ENCODE results near the gene HDAC2.
A peak's percentile ranks its signal among the peaks of the same experiment; 100 is the strongest.

Gene HDAC2

GRCh38 chr6:113969888-113970804 lies 802 bp downstream of the HDAC2 start:
- Histone ChIP-seq H3K9ac (ENCODE audit: low read depth, low read length) (peak overlapping the region; percentile 99), H3K27me3 (ENCODE audit: insufficient read depth, low read length) (peaks cover 4% of the 10 kb centered on the region; the same call in 1 of the 2 replicates), H3K4me3 (ENCODE audit: low read length) (peak overlapping the region; percentile 96), H3K27ac (ENCODE audit: low read length) (peak overlapping the region; percentile 99), H3K36me3 (ENCODE audit: insufficient read depth, low read depth, low read length) (no peaks in the 10 kb centered on the region), H3K4me1 (ENCODE audit: insufficient read depth, low read length) (peaks cover 21% of the 10 kb centered on the region; the same call in 1 of the 2 replicates), H3K9me3 (ENCODE audit: insufficient read depth, low read depth, low read length) (no peaks in the 10 kb centered on the region)

- Histone ChIP-seq H3K27me3 (ENCODE audit: insufficient read depth, low read length) (peaks cover 4% of the 10 kb centered on the region; the same call in 1 of the 2 replicates), H3K9ac (ENCODE audit: low read depth, low read length) (peak overlapping the region; percentile 99; the same call in 1 of the 2 replicates), H3K9me3 (ENCODE audit: insufficient read depth, low read depth, low read length) (no peaks in the 10 kb centered on the region), H3K4me1 (ENCODE audit: insufficient read depth, low read length) (peaks cover 21% of the 10 kb centered on the region; the same call in 1 of the 2 replicates), H3K36me3 (ENCODE audit: insufficient read depth, low read depth, low read length) (no peaks in the 10 kb centered on the region), H3K4me3 (ENCODE audit: low read length) (peak overlapping the region; percentile 96), H3K27ac (ENCODE audit: low read length) (no peak overlapping the region)
These were observed 2.5 kb downstream of the HDAC2 start for GRCh38 chr6:113968472-113968871.

- H3K27ac ChIP-seq (ENCODE audit: low read length) = no peak overlapping the region
- no peaks in the 10 kb centered on the region for H3K9me3 ChIP-seq (ENCODE audit: insufficient read depth, low read depth, low read length)
- H3K27me3 ChIP-seq (ENCODE audit: insufficient read depth, low read length) = peaks cover 4% of the 10 kb centered on the region; the same call in 1 of the 2 replicates
- H3K36me3 ChIP-seq (ENCODE audit: insufficient read depth, low read depth, low read length) = no peaks in the 10 kb centered on the region
- H3K4me1 ChIP-seq (ENCODE audit: insufficient read depth, low read length) = peaks cover 21% of the 10 kb centered on the region; the same call in 1 of the 2 replicates
- peak overlapping the region; percentile 96 for H3K4me3 ChIP-seq (ENCODE audit: low read length)
- H3K9ac ChIP-seq (ENCODE audit: low read depth, low read length) = peak overlapping the region; percentile 99; the same call in 1 of the 2 replicates
These were observed 3.2 kb downstream of the HDAC2 start for GRCh38 chr6:113967777-113968176.

GRCh38 chr6:113960795-113961194 lies 10.2 kb downstream of the HDAC2 start:
- Histone ChIP-seq H3K27me3 (ENCODE audit: insufficient read depth, low read length) (no peaks in the 10 kb centered on the region), H3K4me3 (ENCODE audit: low read length) (no peak overlapping the region), H3K9ac (ENCODE audit: low read depth, low read length) (no peak overlapping the region), H3K36me3 (ENCODE audit: insufficient read depth, low read depth, low read length) (peaks cover 40% of the 10 kb centered on the region), H3K4me1 (ENCODE audit: insufficient read depth, low read length) (peaks cover 19% of the 10 kb centered on the region), H3K27ac (ENCODE audit: low read length) (no peak overlapping the region), H3K9me3 (ENCODE audit: insufficient read depth, low read depth, low read length) (no peaks in the 10 kb centered on the region)

GRCh38 chr6:113959235-113959634 lies 11.7 kb downstream of the HDAC2 start:
- Histone ChIP-seq H3K4me1 (ENCODE audit: insufficient read depth, low read length) (peaks cover 19% of the 10 kb centered on the region), H3K9me3 (ENCODE audit: insufficient read depth, low read depth, low read length) (no peaks in the 10 kb centered on the region), H3K9ac (ENCODE audit: low read depth, low read length) (no peak overlapping the region), H3K4me3 (ENCODE audit: low read length) (no peak overlapping the region), H3K27me3 (ENCODE audit: insufficient read depth, low read length) (no peaks in the 10 kb centered on the region), H3K36me3 (ENCODE audit: insufficient read depth, low read depth, low read length) (peaks cover 55% of the 10 kb centered on the region), H3K27ac (ENCODE audit: low read length) (no peak overlapping the region)

GRCh38 chr6:113954653-113955052 lies 16.3 kb downstream of the HDAC2 start:
- Histone ChIP-seq H3K27ac (ENCODE audit: low read length) (no peak overlapping the region), H3K9ac (ENCODE audit: low read depth, low read length) (no peak overlapping the region), H3K36me3 (ENCODE audit: insufficient read depth, low read depth, low read length) (peaks cover 96% of the 10 kb centered on the region), H3K4me1 (ENCODE audit: insufficient read depth, low read length) (peaks cover 1% of the 10 kb centered on the region), H3K27me3 (ENCODE audit: insufficient read depth, low read length) (no peaks in the 10 kb centered on the region), H3K9me3 (ENCODE audit: insufficient read depth, low read depth, low read length) (no peaks in the 10 kb centered on the region), H3K4me3 (ENCODE audit: low read length) (no peak overlapping the region)

GRCh38 chr6:113953346-113953745 lies 17.6 kb downstream of the HDAC2 start:
- Histone ChIP-seq H3K9me3 (ENCODE audit: insufficient read depth, low read depth, low read length) (no peaks in the 10 kb centered on the region), H3K4me1 (ENCODE audit: insufficient read depth, low read length) (no peaks in the 10 kb centered on the region), H3K27ac (ENCODE audit: low read length) (no peak overlapping the region), H3K9ac (ENCODE audit: low read depth, low read length) (no peak overlapping the region), H3K36me3 (ENCODE audit: insufficient read depth, low read depth, low read length) (peaks cover 97% of the 10 kb centered on the region), H3K4me3 (ENCODE audit: low read length) (no peak overlapping the region), H3K27me3 (ENCODE audit: insufficient read depth, low read length) (no peaks in the 10 kb centered on the region)

GRCh38 chr6:113949499-113949898 lies 21.4 kb downstream of the HDAC2 start:
- Histone ChIP-seq H3K4me1 (ENCODE audit: insufficient read depth, low read length) (no peaks in the 10 kb centered on the region), H3K4me3 (ENCODE audit: low read length) (no peak overlapping the region), H3K36me3 (ENCODE audit: insufficient read depth, low read depth, low read length) (peaks cover 97% of the 10 kb centered on the region), H3K27me3 (ENCODE audit: insufficient read depth, low read length) (no peaks in the 10 kb centered on the region), H3K27ac (ENCODE audit: low read length) (no peak overlapping the region), H3K9ac (ENCODE audit: low read depth, low read length) (no peak overlapping the region), H3K9me3 (ENCODE audit: insufficient read depth, low read depth, low read length) (no peaks in the 10 kb centered on the region)

- Histone ChIP-seq H3K9ac (ENCODE audit: low read depth, low read length) (no peak overlapping the region), H3K36me3 (ENCODE audit: insufficient read depth, low read depth, low read length) (peaks cover 99% of the 10 kb centered on the region), H3K4me3 (ENCODE audit: low read length) (no peak overlapping the region), H3K27ac (ENCODE audit: low read length) (no peak overlapping the region), H3K4me1 (ENCODE audit: insufficient read depth, low read length) (no peaks in the 10 kb centered on the region), H3K9me3 (ENCODE audit: insufficient read depth, low read depth, low read length) (no peaks in the 10 kb centered on the region), H3K27me3 (ENCODE audit: insufficient read depth, low read length) (no peaks in the 10 kb centered on the region)
These were observed 26.2 kb downstream of the HDAC2 start for GRCh38 chr6:113944701-113945100.

GRCh38 chr6:113939825-113940224 lies 31.1 kb downstream of the HDAC2 start:
- H3K4me3 ChIP-seq (ENCODE audit: low read length) = no peak overlapping the region
- no peaks in the 10 kb centered on the region for H3K27me3 ChIP-seq (ENCODE audit: insufficient read depth, low read length)
- no peaks in the 10 kb centered on the region for H3K9me3 ChIP-seq (ENCODE audit: insufficient read depth, low read depth, low read length)
- no peak overlapping the region for H3K27ac ChIP-seq (ENCODE audit: low read length)
- no peaks in the 10 kb centered on the region for H3K4me1 ChIP-seq (ENCODE audit: insufficient read depth, low read length)
- H3K36me3 ChIP-seq (ENCODE audit: insufficient read depth, low read depth, low read length) = peaks cover 74% of the 10 kb centered on the region
- H3K9ac ChIP-seq (ENCODE audit: low read depth, low read length) = no peak overlapping the region

GRCh38 chr6:113936093-113936934 lies 34.6 kb downstream of the HDAC2 start:
- no peaks in the 10 kb centered on the region for H3K9me3 ChIP-seq (ENCODE audit: insufficient read depth, low read depth, low read length)
- H3K27ac ChIP-seq (ENCODE audit: low read length) = no peak overlapping the region
- no peaks in the 10 kb centered on the region for H3K4me1 ChIP-seq (ENCODE audit: insufficient read depth, low read length)
- no peak overlapping the region for H3K9ac ChIP-seq (ENCODE audit: low read depth, low read length)
- no peaks in the 10 kb centered on the region for H3K27me3 ChIP-seq (ENCODE audit: insufficient read depth, low read length)
- H3K36me3 ChIP-seq (ENCODE audit: insufficient read depth, low read depth, low read length) = peaks cover 53% of the 10 kb centered on the region
- no peak overlapping the region for H3K4me3 ChIP-seq (ENCODE audit: low read length)

Data from iPS-20b (cell line).